Activated T-cell treated with anti-CD3 and anti-CD28 coated beads, Interleukin-2, amount 50 U/mL, for 1 hour (primary cell): ENCODE data around the gene SMYD3.
"Not testable (repeated sequence)": the region's sequence is repeated elsewhere in the genome, so short reads cannot be mapped to it uniquely, and the experiment has no call there.

Experiments used
- DNase-seq: peaks from one replicate; pipeline ENCODE4 v3.0.0-alpha.2; 2020

Gene SMYD3

DNA sequence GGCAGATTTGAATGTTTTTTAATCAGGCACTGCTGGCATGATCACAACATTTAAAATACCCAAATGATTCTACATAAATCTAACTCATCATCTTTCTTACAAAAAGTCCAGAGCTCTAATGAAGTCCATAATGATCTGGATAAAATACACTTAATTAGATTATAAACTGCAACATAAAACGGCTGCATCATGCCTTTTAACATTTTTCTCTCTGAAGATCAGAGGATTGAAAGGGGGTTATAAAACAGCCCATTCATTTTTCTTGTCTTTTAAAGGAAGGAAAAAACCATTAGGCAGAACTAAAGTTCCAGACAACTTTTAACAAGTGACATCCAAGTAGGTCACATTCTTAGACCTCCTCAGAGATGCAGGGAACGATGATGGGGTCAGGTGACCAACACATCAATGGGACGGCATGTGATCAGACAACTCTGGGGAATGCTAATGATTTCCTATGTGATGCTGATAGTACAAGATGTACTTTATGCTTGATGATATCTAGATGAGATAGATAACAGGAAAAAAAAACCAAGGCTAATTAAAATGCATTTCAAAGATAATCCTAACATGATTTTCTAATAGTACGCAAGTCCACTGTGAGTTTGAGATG lies 455.1 kb downstream of the SMYD3 start:
- DNase-seq = no peak

DNA sequence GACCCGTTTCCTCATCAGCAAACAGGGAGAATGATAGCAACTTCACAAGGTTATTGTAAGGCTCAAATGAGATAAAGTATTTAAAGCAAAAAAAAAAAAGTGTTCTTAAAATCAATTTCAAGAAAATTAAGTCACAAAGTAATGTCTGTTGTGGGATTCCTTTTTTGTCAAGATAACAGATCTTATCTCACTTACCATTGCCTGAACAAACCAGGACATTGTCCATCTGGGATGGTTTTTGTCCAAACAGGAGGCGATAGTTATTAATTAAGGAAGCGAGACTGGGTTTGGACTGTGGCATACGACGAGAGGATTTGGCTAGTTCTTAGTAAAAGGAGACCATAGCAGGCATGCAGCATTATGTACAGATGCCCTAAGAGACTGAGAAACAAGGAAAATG lies 458.4 kb downstream of the SMYD3 start:
- no peak for DNase-seq

DNA sequence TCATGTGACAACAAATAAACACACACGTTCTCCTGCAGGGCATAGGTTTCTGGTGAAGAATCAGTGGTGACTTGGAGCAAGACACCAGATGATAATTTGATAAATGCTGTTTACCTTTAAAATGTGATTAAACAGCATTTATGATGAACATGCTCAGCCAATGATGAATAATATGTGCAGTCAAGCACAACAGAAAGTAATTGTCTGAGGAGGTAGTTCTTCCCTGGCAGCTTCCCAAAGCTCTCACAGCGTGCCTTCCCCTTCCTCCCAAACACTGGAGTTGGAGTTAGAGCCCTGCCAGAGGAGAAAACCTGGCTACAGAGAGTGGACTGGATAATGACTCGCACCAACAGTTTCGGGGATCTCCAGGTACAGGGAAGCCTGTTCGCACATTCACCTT lies 463.5 kb downstream of the SMYD3 start:
- DNase-seq = no peak

DNA sequence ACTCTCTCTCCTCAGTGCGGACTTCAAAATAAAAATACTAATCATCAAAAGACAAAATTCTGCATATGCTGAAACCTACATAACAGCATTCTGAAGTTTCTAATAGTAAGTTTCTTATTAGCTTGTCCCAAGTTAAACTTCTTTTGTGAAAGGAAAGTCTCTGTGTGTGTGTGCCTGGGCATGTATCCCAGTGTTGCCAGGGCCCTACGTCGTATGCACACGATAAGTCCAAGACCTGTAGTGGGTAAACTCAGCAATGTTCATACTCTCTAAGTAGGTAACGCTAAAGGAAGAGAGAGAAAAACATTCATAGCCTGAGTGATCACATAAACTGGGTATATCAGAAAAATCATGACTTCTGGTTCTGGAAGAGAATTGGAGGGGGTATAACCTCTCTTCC lies 465.7 kb downstream of the SMYD3 start:
- no peak for DNase-seq

DNA sequence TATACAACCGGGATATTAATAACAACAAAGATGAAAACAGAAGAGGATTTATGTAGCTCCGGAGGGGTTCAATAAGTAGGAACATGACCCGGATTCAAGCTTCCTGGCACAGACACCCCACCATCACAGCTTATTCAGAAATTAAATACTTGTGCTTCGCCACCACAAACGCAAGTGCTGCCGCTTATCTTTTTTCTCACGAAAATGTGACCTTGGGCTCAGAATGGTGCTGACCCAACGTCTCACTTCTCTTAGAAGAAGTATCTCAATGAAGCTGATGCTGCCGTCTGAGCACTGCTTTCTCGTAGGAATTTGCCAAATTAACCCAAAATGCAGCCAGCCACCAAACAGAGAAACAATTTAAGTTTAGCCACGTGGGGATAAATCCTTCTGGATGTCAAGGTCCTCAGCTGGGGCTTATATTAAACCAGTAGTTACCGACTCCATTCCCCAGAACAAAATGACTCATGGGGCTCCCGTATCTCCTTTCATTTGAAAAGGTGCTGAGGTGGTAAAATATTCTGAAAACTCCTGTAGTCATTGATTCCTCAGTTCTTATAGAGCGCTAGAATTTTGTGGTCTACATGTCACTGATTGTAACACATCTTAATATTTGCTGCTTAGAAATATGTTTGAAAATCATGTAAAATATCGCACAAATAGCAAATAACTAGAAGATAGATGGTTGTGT lies 466.7 kb downstream of the SMYD3 start:
- DNase-seq = no peak

DNA sequence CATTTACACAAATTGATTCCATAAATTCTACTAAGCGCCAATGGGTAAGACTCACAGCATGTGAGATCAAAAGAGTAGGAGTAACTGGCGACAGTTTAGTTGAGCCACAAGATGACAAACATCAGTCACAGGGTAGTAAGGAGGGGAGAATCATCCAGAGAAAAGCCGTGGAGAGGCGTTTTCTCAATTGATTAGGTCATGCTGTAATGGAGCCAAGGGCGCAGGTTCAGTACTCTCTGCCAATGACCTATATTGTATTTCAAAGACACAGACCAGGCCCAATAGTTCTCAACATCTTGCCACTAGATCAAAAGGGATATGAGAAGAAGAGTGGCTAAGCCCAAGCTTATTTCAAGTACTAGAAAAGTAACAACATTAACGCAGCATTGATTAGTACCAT lies 467.5 kb downstream of the SMYD3 start:
- no peak for DNase-seq

DNA sequence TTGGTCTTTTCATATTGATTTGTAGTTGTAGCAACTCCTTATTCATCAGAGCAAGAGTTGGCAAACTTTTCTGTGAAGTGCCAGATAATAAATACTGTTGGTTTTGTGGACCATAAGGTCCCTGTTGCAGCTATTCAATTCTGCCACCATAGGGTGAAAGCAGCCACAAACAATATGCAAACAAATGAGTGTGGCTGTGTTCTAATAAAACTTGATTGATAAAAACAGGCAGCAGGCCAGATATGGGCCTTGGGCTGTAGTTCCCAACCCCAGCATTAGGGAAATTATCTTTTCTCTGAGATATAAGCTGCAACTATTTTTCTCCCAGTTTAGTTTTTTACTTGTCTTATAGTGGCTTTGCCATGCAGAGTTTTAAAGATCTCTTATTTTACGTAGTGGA lies 469.2 kb downstream of the SMYD3 start:
- no peak for DNase-seq

DNA sequence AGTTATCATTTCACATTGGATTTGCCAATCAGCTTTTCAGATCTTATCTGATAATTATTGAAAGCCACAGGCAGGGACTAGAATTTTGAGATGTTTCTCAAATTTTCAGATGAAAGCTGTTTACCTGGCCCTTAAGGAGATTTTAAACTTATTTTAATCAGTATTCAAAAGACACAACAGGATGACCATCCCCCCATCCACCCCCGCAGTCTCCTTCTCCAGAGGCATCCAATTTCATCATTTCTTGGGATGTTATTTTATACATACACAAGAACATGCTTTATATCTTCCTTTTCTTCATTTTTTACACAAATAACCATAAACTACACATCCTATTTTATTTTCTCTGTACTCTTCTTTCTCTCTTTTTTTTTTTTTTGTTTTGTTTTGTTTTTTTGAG lies 470.9 kb downstream of the SMYD3 start:
- DNase-seq = no peak

DNA sequence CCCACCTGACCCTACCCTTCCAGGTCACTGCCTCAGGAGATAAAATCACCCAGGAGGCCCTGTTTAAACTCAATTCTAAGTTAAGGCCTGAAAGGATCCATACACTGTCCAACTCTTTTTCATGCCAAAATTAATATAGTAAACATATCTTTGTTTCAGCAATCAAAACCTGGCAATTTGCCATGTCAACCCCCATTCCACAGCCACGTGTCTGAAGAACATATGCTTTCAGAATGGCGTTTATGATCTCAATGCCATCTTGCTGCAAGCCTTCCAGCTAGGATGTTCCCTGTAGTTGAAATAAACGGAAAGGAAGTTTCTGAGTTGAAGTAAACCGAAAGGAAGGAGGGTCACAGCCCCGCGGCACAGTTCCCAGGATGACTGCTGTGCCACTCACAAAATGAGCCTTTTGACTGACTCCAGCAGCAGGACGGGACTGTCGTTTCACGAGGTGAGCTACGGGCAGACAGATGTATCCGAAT lies 472.0 kb downstream of the SMYD3 start:
- no peak for DNase-seq

DNA sequence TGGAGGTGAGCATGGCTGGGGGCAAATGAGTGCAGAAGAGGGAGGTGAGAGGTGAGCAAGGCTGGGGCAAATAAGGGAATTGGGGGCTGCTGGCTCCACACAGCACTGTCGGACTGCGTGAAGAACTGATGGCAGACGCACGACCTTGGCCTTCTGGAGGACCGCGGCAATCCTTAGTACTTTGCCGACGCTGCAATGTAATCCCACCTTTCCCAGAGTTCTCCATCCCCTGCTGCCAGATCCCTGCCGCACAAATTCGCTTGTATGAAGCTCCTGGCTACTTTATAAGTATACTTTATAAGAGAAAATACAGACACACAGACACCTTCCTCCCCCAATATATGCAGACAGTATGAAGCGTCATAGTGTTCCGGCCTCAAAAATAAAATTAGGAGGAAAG lies 472.4 kb downstream of the SMYD3 start:
- DNase-seq = no peak

DNA sequence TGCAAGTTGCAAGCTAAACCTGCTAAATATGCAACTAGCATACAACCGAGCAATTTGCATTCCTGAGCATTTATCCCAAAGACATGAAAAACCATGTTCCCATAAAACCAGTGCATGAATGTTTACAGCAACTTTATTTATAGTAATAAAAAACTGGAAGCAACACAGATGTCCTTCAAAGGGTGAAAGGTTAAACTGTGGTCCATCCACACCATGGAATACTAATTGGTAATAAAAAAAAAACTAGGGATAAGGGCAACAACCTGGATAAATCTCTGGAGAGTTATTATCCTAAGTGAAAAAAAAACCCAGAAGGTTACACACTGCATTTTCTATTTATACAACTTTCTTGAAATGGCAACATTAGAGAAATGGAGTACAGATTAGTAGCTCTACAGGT lies 474.1 kb downstream of the SMYD3 start:
- DNase-seq = no peak

DNA sequence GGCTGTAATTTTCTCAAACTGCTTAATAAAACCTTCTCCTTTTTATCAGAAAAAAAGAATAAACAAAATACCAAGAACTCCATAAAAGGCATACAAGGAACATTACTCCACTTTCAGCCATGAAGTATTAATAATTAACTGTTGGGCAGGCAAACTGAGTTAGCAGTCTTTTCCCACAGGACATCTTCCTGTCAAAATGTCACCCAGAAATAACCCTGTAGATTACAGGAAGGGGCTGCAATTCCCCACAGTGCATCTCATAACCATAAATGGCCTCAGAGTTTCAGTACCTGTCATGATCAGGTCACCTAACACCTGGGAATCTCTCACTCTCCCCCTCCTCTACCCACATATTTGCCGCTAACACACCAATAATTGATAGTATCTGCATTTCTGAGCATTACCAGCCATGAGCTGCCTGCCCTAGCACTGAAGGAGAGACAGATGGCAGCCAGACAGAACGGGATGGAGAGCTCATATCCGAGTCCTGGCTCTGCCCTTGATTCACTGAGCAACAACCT lies 475.0 kb downstream of the SMYD3 start:
- no peak for DNase-seq

DNA sequence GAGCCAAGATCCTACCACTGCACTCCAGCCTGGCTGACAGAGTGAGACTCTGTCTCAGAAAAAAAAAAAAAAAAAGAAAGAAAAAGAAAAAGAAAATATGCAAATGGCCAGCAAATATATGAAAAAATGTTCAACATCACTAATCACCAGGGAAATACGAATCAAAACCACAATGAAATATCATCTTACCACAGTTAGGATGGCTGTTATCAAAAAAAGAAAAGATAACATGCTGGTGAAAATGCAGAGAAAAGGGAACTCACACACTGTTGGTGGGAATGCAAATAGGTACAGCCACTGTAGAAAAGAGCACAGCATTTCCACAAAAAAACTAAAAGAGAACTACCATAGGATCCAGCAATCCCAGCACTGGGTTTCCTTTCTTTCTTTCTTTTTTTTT lies 477.5 kb downstream of the SMYD3 start:
- DNase-seq = no peak

DNA sequence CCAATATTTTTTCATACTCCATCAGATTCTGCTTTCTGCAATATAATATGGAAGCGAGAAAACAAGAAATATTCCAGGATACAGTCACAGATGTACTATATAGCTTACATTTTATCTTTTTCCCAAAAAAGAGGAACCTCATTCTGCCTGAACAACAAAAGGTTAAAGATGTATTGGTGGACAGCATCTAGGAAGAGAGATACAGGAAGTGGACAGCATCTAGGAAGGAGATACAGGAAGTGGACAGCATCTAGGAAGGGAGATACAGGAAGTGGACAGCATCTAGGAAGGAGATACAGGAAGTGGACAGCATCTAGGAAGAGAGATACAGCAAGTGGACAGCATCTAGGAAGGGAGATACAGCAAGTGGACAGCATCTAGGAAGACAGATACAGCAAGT lies 483.0 kb downstream of the SMYD3 start:
- not testable (repeated sequence) for DNase-seq

DNA sequence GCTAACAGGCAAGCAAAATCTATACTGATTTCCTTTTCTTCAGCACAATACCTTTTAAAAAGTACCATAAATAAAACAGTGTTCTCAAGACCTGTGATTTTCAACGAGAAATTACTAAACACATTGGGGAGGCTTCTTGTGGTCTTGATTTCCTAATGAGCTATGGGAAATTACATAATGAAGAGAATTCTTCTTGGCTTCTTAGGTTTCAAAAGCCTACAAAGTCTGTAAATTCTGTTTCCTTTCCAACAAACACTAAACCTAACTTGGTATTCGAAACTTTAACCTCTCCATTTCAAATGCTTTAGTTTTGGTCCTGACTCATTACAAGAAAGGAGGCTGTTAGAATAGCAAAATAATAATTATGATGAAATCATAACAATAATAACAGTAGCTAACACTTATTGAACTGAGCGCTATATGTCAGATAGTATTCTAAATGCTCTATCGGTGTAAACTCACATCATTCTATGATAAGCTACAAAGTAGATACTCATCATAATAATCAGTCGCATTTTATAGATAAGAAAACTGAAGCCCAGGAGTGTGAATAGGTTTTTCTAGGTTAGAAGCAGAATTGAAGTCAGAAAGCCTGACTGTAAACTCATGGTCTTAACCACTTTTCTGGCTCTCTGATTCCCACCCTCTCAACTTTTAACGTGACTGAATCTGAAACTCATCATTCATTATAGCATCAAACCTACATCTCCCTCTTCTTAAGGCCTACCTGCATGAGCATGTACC lies 486.7 kb downstream of the SMYD3 start:
- DNase-seq = no peak

DNA sequence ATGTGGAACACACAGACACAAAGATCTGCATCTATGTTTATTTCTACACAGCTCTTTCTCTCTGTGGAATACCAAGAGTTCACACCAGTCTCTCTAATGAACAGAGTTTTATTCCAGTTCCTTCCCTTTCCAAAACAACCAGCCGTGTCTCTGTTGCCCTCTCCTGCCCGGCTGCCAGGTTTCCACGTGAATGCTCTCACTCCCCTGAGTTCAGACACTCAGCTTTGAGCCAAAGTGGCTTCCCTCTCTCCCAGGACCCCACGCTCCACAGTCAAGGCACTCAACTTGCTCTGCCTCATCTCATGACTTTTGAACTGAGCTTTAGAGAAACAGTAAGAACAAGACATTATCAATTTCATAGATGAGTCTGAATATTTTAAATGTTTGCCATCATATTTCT lies 488.9 kb downstream of the SMYD3 start:
- DNase-seq = no peak

DNA sequence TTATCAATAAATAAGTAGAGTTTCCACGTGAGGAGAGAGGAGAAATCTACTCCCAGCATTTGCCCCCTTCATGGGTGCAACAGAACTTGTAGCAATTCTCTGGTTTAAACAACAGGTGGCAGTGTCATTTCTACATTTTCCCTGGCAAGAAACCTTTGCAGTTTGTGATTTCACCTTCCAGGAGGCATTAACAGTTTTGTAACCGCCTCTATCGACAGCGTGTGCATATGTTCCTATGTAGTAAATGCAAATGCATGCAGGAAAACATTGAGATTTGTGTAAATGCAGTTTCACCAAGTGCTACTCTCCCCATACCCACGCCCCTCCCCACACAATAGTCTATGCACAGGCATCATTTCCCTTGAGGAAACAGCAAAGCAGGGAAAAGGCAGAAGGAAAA lies 494.7 kb downstream of the SMYD3 start:
- DNase-seq = no peak

DNA sequence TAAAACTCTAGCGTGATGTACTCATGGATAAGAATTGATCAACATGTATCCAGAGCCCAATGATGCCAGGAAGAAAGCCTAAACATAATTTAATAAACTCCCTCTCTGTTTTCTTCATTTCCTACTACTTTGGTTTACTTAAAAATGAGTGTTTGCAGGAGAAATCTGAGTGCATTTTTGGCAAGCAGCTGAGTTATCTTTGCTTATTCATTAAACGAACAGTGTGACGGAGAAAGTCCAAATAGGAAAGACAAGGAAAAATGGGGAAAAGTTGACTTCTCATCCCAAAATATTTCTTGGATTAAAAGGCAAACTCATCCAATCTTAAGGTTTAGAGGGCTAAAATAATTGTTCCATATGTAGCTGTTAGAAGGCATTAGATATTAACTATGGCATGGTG lies 496.7 kb downstream of the SMYD3 start:
- no peak for DNase-seq

DNA sequence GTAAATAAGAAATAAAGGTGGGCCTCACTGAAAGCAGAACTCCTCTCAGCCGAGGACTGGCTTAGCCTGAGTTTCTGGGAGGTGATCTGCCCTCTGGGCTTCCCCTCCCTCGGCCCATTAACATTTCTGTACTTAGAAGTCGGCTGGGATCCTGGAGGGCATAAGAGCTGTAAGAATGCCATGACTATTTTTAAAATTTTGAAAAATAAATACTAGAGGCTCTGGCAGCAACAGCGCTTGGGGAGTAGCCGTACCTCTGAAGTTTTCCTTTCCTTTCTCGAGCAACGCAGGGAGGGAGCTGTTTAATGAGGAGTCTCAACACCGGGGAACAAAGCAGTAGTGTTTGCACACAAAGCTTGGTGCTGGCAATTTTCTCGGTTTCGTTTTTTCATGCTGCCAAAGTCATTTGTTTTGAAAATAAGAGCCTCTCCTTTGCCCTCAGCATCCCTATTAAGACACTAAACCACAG lies 498.7 kb downstream of the SMYD3 start:
- DNase-seq = no peak

DNA sequence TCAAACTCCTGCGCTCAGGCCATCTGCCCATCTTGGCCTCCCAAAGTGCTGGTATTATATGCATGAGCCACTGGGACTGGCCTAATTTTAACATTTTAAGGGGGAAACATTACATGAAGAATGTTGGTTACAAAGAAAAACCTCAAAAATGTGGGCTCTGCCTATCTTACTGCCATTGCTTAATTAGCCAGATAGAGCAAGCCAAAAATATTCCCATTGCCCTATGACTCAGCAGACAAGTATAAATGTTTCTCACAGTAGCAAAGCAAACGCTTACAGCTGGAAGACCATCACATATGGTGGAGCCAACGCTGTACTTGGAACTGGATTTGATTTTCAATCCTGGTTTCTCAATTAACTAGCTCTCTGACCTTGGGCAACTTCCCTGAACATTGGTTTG lies 502.0 kb downstream of the SMYD3 start:
- no peak for DNase-seq

DNA sequence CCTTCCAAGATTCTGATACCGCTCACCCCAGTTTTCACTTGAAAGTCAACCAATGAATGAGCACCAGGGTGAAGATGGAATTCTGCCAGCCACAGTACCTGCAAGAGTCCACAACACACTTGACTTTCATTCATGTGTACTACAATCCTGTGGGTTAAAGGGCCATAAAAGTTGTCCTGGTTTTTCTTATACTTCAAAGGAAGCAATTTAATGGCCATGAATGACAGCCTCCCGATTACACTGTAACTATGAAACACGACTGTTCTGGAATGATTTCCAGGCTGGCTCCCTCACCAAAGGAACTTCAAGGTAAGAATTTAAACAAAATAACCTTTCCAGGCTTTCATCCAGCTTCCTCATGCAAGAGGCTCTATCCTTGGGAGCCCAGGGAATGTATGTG lies 502.8 kb downstream of the SMYD3 start:
- DNase-seq = no peak

DNA sequence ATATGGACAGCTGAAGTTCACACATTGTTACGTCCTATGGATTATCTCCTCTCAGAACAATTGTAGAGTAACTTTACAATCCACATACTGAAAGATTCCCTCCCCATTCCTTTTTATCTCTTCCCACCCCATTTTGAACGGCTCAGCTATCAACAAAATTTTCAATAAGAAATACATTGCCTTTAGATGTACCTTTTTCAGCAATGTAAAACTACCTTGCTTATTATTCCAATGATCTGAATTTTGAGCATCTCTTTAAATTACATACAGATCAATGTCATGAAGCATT lies 503.7 kb downstream of the SMYD3 start:
- DNase-seq = no peak

DNA sequence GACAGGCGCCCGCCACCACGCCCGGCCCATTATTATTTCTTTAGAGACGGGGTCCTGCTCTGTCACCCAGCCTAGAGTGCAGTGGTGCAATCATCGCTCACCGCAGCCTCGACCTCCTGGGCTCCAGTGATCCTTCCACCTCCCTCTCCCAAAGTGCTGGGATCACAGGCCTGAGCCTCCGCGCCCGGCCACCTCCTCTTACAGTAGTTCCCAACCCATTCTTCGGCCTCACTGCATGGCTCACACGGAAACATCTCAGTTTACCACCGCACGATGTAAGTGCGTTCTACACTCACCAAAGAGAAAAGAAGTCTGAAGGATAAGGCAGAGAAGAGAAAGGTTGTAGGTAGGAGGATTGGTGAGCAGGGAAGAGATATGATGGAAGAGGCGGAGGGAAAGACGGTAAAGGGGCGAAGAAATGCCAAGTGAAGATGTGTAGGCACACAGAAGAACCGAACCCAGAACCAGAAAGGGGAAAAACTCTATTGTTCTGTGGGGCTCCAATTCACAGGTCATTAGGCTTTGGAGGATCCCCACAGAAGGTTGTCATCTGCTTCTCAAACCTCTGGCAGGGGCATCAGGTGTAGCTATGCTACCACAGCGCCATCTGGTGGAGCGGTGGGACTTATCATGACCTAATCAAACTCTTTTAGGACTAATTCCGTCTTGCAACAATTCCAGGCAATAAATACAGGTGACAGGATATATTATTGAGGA lies 504.2 kb downstream of the SMYD3 start:
- peak; percentile 80 for DNase-seq

DNA sequence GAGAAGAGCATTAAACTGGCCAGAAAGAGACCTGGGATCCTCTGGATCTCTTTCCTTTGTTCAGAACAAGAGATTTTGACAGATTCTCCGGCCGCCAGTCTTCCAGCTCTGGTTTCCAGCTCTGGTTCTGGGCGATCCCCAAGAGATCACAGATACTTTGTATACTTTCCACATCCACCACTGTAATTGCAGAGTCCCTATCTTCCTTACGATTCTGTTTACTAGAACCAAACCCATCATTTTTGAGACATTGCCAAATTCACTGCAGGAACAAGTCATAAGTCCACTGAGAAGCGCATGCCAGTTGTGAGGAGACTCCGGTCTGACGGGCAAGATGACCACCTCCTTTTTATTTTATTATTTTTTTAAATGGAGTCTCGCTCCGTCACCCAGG lies 505.2 kb downstream of the SMYD3 start:
- no peak for DNase-seq
